Right forelimb (tissue), 1 donor: Measurements from ENCODE around the gene UBXN6.

ENCODE experiments used
- DNase-seq: peaks from one replicate; pipeline ENCODE4 v3.0.0-alpha.2; 2018

The UBXN6 gene

GRCh38 chr19:4493104-4493928 lies 35.7 kb upstream of the UBXN6 start:
- DNase-seq = no peak

GRCh38 chr19:4492337-4493103 lies 34.9 kb upstream of the UBXN6 start:
- DNase-seq = no peak

DNA sequence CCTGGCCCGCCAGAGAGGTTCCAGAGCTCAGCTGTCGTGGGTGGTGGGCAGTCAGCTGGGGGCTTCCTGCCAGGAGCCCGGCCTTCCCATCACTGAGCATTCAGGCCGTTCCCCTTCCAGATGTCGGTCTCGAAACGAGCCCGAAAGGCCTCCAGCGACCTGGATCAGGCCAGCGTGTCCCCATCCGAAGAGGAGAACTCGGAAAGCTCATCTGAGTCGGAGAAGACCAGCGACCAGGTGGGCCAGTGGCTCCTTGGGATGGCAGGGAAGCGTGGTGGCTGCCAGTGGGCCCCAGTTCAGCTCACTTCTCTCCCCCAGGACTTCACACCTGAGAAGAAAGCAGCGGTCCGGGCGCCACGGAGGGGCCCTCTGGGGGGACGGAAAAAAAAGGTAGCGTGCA lies 33.9 kb upstream of the UBXN6 start:
- no peak for DNase-seq

GRCh38 chr19:4488496-4488895 lies 30.9 kb upstream of the UBXN6 start:
- DNase-seq = no peak

- DNase-seq = no peak
These were observed 30.0 kb upstream of the UBXN6 start for GRCh38 chr19:4487572-4487971.

DNA sequence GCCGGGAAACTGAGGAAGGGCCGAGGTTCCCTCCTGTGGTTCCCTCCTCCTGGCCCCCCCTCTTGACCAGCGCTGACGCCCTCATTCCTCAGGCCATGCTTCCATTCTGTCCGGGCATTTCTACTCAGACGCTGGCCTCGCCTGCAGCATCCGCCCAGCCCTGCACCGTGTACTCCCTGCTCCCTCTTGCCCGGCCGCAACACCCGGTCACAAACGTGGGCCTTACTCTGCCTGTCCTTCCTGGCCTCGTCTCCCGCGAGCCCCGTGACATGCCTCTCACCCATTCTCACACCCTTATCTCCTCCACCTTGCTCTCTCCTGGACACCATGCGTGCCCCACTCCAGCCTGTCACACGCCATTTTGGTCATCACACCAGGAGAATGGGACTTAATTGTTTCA lies 25.8 kb upstream of the UBXN6 start:
- no peak for DNase-seq

DNA sequence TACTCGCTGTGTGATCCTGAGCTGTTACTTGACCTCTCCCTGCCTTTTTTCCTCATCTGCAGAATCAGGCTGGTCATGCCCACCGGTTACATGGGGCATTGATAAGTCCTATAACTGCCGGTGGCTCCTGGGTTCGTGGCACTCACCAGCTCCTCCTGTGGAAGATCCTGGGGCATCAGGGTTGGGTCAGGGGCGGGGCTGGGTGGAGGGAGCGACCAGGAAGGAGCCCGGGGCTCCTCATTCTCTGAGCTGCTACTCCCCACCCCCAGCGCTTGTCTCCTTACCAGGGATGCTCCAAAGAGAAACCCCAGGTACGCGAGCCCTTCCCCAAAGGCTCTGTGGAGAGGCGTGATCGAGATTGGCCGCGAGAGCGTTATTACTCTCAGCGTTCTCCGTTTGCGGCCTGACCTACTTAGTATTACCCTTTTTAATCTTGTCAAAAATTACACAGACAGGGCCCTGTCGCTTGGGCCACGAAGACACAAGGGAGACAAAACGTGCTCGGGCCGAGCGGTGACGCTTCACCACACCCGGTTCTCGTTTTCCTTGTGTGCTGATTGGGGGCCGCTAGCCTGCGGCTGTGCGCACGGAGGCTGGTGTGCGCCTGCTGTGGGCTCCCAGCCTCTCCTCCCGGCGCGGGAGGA lies 25.2 kb upstream of the UBXN6 start:
- DNase-seq = no peak

DNA sequence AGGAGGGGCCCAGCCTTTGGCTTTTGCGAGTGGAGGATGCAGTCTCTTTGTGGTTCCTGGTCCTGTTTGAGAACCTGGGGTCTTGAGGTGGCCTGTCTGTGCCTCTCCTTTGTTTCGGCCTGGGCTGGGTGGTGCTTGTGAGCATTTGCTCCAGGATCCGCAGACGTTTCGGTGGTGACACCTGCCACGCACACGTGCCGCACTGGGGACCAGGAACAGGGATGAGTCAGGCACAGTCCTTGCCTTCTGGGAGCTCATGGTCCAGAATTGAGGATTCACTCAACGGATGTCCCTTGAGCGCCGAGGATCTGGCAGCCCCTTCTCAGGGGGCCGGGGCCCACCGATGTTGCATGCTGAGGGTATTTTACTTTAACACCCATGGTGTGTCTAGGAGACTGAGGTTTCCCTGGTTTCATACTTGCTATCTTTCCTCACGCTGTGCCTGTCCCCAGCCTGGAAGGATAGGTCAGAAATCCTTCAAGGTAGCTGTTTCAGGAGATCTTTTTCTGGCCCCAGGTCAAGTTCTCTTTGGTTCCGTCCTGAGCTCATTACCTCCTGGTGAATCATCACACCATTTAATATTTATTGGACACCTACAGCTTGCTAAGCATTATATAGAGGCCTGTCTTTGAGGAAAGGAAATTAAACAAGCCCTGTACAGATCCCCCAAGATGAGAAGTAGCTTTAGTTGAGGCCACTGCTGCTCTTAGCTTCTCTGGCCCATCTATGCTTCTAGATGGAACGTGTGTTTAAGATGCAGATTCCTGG lies 19.6 kb upstream of the UBXN6 start:
- DNase-seq = no peak

DNA sequence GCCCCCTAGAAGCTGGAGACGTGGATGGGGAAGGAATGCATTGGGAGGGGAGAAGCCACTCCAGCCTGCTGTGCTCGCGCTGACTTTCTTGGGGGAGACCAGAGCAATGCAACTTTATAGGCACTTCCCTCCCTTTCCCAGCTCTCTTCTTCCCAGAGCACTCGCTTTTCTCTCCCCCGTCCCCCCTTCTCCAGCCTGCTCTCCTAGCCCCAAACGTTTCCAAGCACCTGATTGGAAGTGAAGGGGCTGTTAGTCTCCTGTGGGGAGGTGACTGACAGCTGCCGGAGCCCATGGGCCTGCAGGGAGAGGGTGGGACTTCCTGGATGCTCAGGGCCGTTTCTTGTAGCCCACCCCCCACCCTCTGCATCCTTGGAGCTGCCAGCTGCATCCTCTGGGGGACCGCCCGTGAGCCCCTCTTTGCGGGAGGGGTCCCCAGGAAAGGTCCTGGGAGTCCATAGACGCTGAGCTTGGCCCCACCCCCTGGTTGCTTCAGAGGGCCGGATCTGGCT lies 17.0 kb upstream of the UBXN6 start:
- DNase-seq = peak; percentile 68

- DNase-seq = no peak
These were observed 16.3 kb upstream of the UBXN6 start for GRCh38 chr19:4473763-4474513.

DNA sequence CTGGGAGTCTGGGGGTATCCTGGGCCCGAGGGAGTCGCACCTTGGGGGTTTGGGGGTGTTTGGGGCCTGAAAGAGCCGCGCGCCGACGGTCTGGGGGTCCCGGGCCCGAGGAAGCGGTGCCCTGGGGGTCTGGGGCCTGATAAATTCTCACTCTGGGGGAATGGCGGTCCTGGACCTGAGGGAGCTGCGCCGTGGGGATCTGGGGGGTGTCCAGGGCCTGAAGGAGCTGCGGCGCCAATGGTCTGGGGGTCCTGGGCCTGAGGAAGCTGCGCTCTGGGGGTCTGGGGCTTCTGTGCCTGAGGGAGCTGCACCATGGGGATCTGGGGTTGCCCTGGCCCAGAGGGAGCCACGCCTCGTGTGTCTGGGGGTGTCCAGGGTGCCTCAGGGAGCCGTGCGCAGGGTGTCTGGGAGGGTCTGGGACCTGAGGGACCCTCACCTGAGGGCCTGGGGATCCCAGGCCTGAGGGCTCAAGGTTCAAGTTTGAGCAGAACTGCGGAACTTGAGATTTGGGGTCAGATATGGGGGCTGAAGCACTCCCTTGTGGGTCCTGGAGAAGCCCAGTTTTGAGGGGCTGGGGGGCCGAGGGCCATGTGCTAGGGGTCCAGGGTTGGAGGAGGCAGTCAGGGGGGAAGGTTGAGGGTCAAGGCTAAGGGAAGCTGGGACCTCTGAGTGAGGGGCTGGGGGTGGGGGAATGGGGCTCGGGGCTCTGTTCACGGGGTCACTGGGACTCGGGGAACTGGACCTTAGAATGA lies 15.6 kb upstream of the UBXN6 start:
- no peak for DNase-seq

- DNase-seq = no peak
These were observed 14.8 kb upstream of the UBXN6 start, which contains the start of gene HDGFL2 for GRCh38 chr19:4472174-4472974. Gene HDGFL2 (plus strand): TSS chr19:4472297. CDS start chr19:4472351, 54 bp downstream.

- DNase-seq = peak; percentile 98
These were observed 14.0 kb upstream of the UBXN6 start for GRCh38 chr19:4471403-4472173.

- DNase-seq = no peak
These were observed 10.2 kb upstream of the UBXN6 start for GRCh38 chr19:4467835-4468234.

DNA sequence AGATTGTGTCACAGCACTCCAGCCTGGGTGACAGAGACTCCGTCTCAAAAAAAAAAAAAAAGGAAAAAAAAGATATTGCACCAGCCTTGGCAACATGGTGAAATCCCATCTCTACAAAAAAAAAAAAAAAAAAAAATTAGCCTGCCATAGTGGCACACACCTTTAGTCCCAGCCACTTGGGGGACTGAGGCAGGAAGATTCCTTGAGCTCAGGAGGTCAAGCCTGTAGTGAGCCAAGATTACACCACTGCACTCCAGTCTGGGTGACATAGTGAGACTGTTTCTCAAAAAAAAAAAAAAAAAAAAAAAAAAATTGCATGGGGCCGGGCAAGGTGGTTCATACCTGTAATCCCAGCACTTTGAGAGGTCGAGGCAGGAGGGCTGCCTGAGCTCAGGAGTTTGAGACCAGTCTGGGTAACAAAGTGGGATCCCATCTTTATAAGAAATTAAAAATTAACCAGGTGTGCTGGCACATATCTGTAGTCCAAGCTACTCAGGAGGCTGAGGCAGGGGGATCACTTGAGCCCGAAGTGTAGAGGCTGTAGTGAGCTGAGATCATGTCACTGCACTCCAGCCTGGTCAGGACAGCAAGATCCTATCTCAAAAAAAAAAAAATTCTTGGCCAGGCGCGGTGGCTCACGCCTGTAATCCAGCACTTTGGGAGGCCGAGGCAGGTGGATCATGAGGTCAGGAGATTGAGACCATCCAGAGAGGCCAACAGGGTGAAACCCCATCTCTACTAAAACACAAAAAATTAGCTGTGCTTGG lies 7.4 kb upstream of the UBXN6 start:
- DNase-seq = no peak

GRCh38 chr19:4456843-4457653 lies 546 bp downstream of the UBXN6 start:
- peak; percentile 89 for DNase-seq

GRCh38 chr19:4456476-4456842 lies 1.1 kb downstream of the UBXN6 start:
- no peak for DNase-seq
